ENCODE data around the gene CAMKK2. TPM values are rescaled to one million over a fixed set of nuclear protein-coding genes. Genes with fewer than 3 reads are reported as not detected.

The CAMKK2 gene
- total RNA-seq, 1 donor from 2014 or later: 21.1 TPM

GRCh38 chr12:121198949-121199348 is 97.6 kb downstream of the CAMKK2 start:
- no peak for DNase-seq (ENCODE audit: low read depth)

GRCh38 chr12:121196902-121197301 is 99.6 kb downstream of the CAMKK2 start:
- peak; percentile 26 for DNase-seq (ENCODE audit: low read depth)

GRCh38 chr12:121191151-121191550 is 105.4 kb downstream of the CAMKK2 start:
- DNase-seq (ENCODE audit: low read depth): no peak

- DNase-seq (ENCODE audit: low read depth): peak; percentile 95
Observed at GRCh38 chr12:121190523-121191031, 105.9 kb downstream of the CAMKK2 start.

GRCh38 chr12:121189619-121190155 is 106.8 kb downstream of the CAMKK2 start:
- no peak for DNase-seq (ENCODE audit: low read depth)

- peak; percentile 47 for DNase-seq (ENCODE audit: low read depth)
Observed at GRCh38 chr12:121189131-121189530, 107.4 kb downstream of the CAMKK2 start.

GRCh38 chr12:121188227-121188626 is 108.3 kb downstream of the CAMKK2 start:
- DNase-seq (ENCODE audit: low read depth): no peak

Other genes with a start within 250 kb of the CAMKK2 start
- gene P2RX7, start 163.8 kb downstream of the CAMKK2 start, total RNA-seq: 0.10 and 0.52 TPM in 2 replicates
- 22.3 and 65.1 TPM in 2 replicates for gene P2RX4, start 86.6 kb downstream of the CAMKK2 start, total RNA-seq
- gene ANAPC5, start 55.7 kb upstream of the CAMKK2 start, total RNA-seq: 115 and 148 TPM in 2 replicates
- gene RNF34, start 103.4 kb upstream of the CAMKK2 start, total RNA-seq: 64.1 and 71.2 TPM in 2 replicates

Measured in renal cortical epithelial cell (primary cell).